Fibroblast of lung (primary cell): ENCODE measurements around the gene THBS1.

Experiments used
- CTCF ChIP-seq, 2 donors: IDR thresholded peaks in 1 of 2; conservative IDR thresholded peaks in 1 of 2; 1 replicate in 1 of 2; 2 replicates in 1 of 2; pipeline ENCODE4 v1.5.1; 2011 to 2012; ENCODE audit warnings: low read length in 2 of 2, control low read depth in 1 of 2, inconsistent platforms in 1 of 2, low read depth in 1 of 2, mild to moderate bottlenecking in 1 of 2
- EZH2 ChIP-seq: IDR thresholded peaks from 2 replicates; pipeline ENCODE4 v1.5.1; 2012; ENCODE audit warnings: low read length, control low read depth, mild to moderate bottlenecking; ENCODE audit errors: missing control alignments

GRCh38 chr15:39549912-39550311 is 31.0 kb upstream of the THBS1 start:
- TF ChIP-seq CTCF (conservative IDR thresholded peaks at IDR 0.05 in 1 of 2, IDR thresholded peaks at IDR 0.05 in 1 of 2; ENCODE audit: low read depth in 1 of 2, low read length in 2 of 2) = no peak
- no peak for TF ChIP-seq EZH2
